Measurements from ENCODE around the gene MRPL37. TPM values are rescaled to one million over a fixed set of nuclear protein-coding genes. Genes with fewer than 3 reads are reported as not detected.

The MRPL37 gene
- total and polyA plus RNA-seq, 12 donors = 33.0 to 97.4 (median 88.7) TPM

- no peaks in the 10 kb centered on the region for H3K27me3 ChIP-seq
- intact Hi-C loops (cut with DNase I) = no loop called here
- peaks cover 0 to 5% (median 0%) of the 10 kb centered on the region in 9 donors for H3K36me3 ChIP-seq
- DNase-seq (no peak), ATAC-seq (no peak)
- H3K4me3 ChIP-seq = no peak overlapping the region
- 95 to 96% methylated on average over 16 of the region's 16 CpGs for WGBS, 2 donors
- H3K27ac ChIP-seq = no peak overlapping the region
- H3K9me3 ChIP-seq = no peaks in the 10 kb centered on the region
- peaks cover 0 to 12% (median 9%) of the 10 kb centered on the region in 9 donors for H3K4me1 ChIP-seq
- no peak for TF ChIP-seq CTCF (IDR thresholded peaks at IDR 0.05)
Measured at GRCh38 chr1:54259546-54260140, 59.7 kb downstream of the MRPL37 start.

- no peak for TF ChIP-seq CTCF (IDR thresholded peaks at IDR 0.05)
- H3K4me3 ChIP-seq = no peak overlapping the region
- no peaks in the 10 kb centered on the region for H3K9me3 ChIP-seq
- no peak overlapping the region for H3K27ac ChIP-seq
- peaks cover 0 to 12% (median 10%) of the 10 kb centered on the region in 9 donors for H3K4me1 ChIP-seq
- 83 to 87% methylated on average over 10 of the region's 10 CpGs for WGBS, 2 donors
- DNase-seq (no peak), ATAC-seq (no peak)
- no peaks in the 10 kb centered on the region for H3K27me3 ChIP-seq
- H3K36me3 ChIP-seq = peaks cover 0 to 5% (median 0%) of the 10 kb centered on the region in 9 donors
- intact Hi-C loops (cut with DNase I) = no loop called here
Measured at GRCh38 chr1:54260810-54261209, 60.8 kb downstream of the MRPL37 start.

GRCh38 chr1:54262244-54262643 lies 62.3 kb downstream of the MRPL37 start:
- Histone ChIP-seq H3K27me3 (no peaks in the 10 kb centered on the region), H3K27ac (no peak overlapping the region), H3K9me3 (no peaks in the 10 kb centered on the region), H3K4me3 (no peak overlapping the region), H3K4me1 (peaks cover 0 to 24% (median 11%) of the 10 kb centered on the region in 9 donors), H3K36me3 (peaks cover 0 to 5% (median 0%) of the 10 kb centered on the region in 9 donors)
- 91 to 95% methylated on average over 7 of the region's 7 CpGs for WGBS, 2 donors
- ATAC-seq = no peak
- intact Hi-C loops (cut with DNase I) = no loop called here
- DNase-seq = no peak
- no peak for TF ChIP-seq CTCF (IDR thresholded peaks at IDR 0.05)

- ATAC-seq = no peak
- 80 to 84% methylated on average over 6 of the region's 6 CpGs for WGBS, 2 donors
- intact Hi-C loops (cut with DNase I) = no loop called here
Measured at GRCh38 chr1:54263601-54264226, 63.7 kb downstream of the MRPL37 start.

More at GRCh38 chr1:54263601-54264226, 63.7 kb downstream of the MRPL37 start:
- Histone ChIP-seq H3K4me3 (no peak overlapping the region), H3K36me3 (peaks cover 0 to 5% (median 0%) of the 10 kb centered on the region in 9 donors), H3K27me3 (no peaks in the 10 kb centered on the region), H3K27ac (no peak overlapping the region), H3K4me1 (peaks cover 3 to 35% (median 16%) of the 10 kb centered on the region in 9 donors), H3K9me3 (no peaks in the 10 kb centered on the region)
- no peak for DNase-seq
- TF ChIP-seq CTCF (IDR thresholded peaks at IDR 0.05) = no peak

Measured in heart right ventricle (tissue), 16 donors.